NCI-H1048 (cell line): ENCODE results near the gene GZMM.

Experiments used
- DNase-seq: peaks from one replicate; lab custom pipeline; 2025; lab: John Stamatoyannopoulos, UW

The GZMM gene

DNA sequence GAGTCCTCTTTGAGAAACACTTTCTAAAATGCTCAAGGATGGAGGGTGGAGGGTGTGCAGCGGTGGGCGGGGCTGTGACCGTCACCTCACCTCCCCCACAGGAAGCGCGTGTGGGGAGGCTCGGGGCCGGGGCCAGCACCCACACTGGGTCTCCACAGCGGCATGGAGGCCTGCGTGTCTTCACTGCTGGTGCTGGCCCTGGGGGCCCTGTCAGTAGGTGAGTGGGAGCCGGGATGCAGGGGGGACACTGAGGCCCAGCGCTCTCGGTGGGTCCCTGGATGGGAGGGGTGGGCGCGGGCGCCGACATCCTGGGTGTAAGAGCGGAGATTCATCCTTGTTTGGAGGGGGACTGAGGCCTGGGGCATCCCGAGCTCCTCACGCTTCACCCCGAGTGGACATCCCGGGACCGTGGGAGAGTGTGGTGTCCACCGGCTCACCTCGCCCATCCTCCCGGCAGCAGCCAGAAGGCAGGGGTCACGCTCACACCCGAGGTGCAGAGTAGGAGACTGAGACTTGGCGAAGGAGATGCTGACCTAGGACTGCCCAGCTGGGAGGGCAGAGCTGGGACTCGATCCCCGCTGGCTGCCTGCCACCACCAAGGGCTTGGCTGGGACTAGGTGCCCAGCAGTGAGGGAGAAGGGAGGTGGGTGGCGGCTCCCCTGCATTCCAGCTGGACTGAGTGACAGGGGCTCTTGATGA, at the start of gene GZMM:
TSS of gene GZMM (plus strand) at position 144 of the 699 bp plus-strand sequence. CDS start at position 163, 19 bp downstream.
- DNase-seq, result no peak

DNA sequence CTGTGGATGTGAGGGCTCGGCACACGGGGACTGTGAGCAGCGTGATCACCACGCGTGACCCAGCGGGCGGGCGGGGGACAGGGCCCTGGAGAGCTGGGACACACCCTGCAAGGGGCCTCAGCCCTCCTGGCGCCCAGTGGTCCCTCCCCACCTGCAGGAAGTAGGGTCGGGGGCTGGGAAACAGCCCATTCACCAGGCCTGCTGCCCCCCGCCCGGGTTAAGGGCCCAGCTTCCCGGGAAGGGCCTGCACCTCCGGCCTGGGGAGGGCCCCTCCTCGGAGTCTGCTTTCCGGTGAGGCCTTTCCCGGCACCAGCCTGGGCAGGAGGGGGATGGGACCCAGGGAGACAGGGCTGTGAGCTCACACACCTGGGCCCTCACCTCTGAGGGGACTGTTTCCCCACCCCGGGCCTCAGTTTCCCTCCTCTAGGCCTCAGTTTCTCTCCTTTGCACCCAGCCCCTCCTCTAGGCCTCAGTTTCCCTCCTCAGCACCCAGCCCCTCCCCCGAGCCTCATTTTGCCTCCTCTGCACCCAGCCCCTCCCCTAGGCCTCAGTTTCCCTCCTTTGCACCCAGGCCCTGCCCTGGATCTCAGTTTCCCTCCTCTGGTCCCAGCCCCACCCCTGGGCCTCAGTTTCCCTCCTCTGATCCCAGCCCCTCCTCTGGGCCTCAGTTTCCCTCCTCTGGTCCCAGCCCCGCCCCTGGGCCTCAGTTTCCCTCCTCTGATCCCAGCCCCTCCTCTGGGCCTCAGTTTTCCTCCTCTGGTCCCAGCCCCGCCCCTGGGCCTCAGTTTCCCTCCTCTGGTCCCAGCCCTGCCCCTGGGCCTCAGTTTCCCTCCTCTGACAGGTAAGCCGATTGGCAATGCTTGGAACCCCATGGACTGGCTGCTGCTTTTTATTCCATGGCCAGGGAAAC, 49.4 kb upstream of the GZMM start:
- DNase-seq, result no peak

DNA sequence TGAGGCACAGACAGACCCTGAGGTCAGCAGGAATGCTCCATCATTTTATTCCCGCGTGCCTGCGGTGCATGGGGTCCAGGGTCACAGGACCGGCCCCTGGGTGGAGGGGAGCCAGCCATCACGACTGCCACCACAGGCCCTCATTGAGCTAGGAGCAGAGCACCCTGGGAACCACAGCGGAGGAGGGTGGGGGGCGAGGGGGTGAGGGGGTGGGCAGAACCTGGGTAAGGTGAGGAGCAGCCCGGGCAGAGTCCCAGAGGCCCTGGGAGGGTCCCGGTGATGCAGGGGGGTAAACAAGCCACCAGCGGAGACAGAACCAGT, 48.8 kb upstream of the GZMM start:
- no peak for DNase-seq

DNA sequence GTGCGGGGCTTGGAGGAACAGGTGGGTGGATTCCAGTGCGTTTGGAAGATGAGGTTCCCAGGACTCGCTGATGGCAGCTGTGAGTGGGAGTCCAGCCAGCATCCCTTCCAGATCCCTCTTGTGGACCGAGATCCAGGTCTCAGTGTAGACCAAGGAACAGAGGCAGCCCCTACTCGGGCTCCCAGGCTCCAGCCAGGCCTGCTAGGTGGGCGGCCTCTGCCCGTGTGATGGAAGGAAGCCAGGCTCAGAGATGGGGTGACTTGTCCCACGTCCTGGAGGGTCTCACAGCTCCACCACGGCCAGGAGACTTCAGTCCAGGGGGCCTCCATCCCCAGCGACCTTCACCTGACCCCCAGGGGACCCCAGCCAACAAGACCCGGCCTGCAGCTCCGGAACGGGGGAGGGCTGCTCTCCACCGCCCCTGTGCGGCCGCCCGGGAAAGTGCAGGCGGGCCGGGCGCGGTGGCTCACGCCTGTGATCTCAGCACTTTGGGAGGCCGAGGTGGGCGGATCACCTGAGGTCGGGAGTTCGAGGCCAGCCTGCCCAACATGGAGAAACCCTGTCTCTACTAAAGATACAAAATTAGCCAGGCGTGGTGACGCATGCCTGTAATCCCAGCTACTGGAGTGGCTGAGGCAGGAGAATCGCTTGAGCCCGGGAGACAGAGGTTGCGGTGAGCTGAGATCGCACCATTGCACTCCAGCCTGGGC, 48.3 kb upstream of the GZMM start:
- DNase-seq, result no peak

DNA sequence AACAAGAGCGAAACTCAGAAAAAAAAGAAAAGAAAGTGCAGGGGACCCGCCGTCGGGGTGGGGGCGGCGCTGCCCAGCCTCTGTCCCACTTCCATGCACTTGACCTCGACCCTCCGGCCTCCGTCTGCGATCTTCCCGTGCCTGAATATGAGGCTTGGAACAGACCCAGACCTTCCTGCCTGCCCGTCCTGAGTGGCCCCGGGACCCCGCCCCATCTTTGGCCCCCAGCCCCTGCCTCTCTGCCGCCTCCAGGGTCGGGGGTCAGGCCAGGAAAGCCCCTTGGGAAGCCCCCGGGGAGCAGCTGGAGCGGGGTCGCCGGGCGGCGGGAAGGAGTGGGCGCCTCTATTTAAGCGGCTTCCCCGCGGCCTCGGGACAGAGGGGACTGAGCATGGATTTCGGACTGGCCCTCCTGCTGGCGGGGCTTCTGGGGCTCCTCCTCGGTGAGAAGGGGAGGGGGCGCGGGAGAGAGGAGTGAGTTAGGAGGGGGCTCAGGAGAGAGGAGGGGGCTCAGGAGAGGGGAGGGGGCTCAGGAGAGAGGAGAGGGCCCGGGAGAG, 47.7 kb upstream of the GZMM start, which contains the start of gene MADCAM1:
TSS of gene MADCAM1 (plus strand) at position 375 of the 554 bp plus-strand sequence. CDS start at position 389, 14 bp downstream.
- DNase-seq, result no peak

DNA sequence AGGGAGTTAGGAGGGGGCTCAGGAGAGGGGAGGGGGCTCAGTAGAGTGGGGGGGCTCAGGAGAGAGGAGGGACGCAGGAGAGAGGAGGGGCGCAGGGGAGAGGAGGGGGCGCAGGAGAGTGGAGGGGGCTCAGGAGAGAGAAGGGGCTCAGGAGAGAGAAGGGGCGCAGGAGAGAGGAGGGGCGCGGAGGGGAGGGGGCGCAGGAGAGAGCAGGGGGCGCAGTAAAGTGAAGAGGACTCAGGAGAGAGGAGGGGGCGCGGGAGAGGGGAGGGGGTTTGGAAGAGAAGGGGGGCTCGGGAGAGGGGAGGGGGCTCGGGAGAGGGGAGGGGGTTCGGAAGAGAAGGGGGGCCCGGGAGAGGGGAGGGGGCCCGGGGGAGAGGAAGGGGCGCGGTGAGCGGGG, 46.9 kb upstream of the GZMM start:
- no peak for DNase-seq

DNA sequence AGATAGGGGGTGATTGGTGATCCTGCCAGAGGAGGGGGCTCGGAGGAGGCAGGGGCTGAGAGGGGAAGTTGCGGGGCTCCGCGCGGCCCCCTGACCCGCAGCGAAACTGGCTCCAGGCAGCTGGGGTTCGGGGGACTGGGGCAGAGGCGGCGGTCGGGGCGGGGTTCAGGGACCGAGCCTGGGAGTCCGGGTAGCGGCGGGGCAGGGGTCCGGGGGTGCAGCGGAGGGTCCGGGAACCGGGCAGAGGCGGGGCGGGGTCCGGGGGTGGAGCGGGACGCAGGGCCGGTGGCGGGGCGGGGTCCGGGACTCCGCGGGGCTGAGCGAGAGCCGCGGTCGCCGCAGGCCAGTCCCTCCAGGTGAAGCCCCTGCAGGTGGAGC, 46.4 kb upstream of the GZMM start:
- no peak for DNase-seq

DNA sequence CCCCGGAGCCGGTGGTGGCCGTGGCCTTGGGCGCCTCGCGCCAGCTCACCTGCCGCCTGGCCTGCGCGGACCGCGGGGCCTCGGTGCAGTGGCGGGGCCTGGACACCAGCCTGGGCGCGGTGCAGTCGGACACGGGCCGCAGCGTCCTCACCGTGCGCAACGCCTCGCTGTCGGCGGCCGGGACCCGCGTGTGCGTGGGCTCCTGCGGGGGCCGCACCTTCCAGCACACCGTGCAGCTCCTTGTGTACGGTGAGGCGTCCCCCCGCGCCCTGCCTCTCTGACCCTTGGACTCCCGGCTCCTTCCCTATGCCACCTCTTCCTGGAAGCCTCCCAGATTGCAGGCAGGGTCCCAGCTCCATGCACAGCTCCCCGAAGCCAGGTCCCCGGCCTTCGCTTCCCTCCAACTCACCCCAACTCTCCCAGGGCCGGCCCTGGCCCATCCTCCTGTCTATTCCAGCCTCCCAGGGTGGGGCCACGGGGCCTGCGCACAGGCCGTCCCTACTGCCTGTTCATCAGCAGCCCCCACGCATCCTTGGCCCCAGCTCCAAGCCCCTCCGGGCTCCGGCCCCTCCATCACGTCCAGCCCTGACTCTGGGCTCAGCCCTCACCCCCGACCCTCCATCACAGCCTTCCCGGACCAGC, 45.9 kb upstream of the GZMM start:
- no peak for DNase-seq

DNA sequence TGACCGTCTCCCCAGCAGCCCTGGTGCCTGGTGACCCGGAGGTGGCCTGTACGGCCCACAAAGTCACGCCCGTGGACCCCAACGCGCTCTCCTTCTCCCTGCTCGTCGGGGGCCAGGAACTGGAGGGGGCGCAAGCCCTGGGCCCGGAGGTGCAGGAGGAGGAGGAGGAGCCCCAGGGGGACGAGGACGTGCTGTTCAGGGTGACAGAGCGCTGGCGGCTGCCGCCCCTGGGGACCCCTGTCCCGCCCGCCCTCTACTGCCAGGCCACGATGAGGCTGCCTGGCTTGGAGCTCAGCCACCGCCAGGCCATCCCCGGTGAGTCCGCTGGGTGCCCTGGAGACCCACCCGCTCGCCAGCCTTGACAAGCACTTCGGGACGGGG, 45.4 kb upstream of the GZMM start:
- DNase-seq, result no peak

DNA sequence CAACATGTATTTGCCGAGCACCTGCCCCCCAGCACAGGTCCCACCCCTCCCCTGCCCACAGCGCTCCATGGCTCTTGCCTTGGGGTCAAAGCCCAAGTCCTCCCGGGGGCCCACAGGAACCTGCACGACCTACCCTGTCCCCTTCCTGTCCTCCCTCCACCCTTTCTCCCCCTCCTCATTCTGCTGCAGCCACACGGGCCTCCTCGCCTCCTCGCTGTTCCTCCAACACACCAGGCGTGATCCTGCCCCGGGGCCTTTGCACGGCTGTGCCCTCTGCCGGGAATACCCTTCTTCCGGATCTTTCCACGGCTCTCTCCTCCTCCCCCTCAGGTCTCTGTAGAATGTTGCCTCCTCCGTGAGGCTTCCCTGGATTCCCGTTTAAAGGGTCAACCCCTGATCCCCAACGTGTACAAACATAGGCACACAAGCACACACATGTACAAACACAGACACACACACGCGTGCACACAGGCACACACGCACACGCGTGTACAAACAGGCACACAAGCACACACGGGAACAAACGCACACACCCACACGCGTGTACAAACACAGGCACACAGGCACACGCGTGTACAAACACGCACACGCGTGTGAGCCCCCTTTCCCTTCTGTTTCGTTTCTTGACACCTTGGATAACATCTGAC, 44.8 kb upstream of the GZMM start:
- no peak for DNase-seq

DNA sequence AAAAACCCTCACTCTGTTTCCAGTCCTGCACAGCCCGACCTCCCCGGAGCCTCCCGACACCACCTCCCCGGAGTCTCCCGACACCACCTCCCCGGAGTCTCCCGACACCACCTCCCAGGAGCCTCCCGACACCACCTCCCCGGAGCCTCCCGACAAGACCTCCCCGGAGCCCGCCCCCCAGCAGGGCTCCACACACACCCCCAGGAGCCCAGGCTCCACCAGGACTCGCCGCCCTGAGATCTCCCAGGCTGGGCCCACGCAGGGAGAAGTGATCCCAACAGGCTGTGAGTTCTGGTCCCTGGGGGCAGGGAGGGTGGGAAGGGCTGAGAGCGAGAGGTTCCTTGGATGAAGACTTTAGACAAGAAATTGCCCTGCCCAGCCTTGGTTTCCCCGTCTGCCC, 42.2 kb upstream of the GZMM start:
- DNase-seq, result no peak

DNA sequence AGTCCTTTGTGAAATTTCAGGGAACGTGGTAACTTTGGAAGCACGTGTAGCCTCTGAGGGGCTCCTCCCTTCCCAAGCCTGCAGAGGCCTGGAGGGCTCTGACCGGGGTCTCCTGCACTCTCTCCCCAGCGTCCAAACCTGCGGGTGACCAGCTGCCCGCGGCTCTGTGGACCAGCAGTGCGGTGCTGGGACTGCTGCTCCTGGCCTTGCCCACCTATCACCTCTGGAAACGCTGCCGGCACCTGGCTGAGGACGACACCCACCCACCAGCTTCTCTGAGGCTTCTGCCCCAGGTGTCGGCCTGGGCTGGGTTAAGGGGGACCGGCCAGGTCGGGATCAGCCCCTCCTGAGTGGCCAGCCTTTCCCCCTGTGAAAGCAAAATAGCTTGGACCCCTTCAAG, 39.2 kb upstream of the GZMM start:
- no peak for DNase-seq

DNA sequence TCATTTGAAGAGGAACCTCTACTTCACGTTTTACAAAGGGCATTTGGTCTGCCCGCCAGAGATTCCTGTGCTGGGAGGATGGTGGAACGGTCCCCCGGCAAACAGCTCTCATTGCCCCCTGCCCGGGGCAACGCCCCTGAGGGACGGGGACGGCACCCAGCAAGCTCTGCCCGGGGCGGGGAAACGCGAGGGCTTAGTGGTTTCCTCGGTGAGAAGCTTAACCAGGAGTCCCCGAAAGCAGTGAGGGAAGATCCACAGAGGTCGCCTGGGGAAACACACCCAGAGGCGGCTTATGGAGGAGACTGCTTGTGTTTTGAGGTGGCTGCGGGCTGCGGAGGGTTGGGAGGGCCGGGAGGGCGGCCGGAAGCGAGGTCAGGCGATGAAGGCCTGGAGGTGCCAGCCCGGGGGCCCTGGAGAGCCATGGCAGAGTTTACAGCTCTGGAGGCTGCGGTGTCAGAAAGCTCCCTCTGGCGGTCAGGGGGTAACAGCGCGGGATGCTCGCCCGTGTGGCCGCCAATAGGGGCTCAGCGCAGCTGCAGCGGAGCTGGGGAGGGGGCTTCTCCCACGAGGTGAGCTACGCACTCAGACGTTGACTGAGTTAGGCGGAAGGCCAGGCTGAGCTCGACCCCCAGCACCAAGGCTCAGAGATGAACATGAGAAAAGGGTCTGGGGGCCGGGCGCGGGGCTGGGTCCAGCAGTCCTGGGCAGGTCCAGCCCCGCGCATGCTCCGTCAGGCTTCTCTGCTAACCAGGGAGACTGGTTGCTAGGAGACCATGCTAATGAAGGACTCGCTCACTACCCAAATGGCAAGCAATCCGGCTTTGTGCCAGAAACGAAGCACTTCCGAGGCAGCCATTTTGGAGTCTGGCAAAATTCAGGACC, 37.2 kb upstream of the GZMM start:
- peak; percentile 98 for DNase-seq

DNA sequence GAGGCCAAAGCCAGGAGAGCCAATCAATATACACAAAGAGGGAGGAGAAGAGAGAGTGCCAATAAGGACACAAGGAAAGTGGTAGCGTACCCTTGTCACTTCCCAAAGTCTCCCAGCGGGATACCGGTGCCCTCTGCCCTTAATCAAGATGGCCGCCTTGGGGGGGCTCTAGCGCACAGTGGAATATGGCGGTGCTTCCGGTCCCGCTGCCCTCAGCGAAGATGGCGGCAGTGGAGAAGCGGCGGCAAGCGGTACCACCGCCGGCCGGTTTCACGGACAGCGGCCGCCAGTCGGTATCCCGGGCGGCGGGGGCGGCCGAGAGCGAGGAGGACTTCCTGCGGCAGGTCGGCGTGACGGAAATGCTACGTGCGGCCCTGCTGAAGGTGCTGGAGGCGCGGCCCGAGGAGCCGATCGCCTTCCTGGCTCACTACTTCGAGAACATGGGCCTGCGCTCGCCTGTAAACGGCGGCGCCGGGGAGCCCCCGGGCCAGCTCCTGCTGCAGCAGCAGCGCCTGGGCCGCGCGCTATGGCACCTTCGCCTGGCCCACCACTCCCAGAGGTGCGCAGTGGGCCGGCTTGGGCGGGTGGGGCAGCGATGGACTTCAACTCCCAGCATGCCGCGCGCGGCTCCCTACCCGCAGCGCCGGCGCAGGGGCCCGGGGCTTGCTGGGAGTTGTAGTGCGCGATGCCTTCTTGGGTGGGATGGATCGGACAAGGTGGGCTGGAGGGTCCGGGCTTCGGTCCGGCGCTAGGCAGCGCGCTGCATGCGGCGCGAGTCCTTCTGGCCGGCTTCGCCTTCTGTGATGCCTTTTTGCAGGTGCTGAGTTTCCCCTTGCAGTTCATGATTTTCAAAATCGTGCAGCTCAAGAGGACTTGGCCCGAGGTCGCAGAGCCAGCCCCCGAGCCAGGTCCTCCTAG, 36.3 kb upstream of the GZMM start, which contains the start of gene TPGS1:
TSS of gene TPGS1 (plus strand) at position 212 of the 918 bp plus-strand sequence. CDS start at position 222, 10 bp downstream.
- peak; percentile 37 for DNase-seq

DNA sequence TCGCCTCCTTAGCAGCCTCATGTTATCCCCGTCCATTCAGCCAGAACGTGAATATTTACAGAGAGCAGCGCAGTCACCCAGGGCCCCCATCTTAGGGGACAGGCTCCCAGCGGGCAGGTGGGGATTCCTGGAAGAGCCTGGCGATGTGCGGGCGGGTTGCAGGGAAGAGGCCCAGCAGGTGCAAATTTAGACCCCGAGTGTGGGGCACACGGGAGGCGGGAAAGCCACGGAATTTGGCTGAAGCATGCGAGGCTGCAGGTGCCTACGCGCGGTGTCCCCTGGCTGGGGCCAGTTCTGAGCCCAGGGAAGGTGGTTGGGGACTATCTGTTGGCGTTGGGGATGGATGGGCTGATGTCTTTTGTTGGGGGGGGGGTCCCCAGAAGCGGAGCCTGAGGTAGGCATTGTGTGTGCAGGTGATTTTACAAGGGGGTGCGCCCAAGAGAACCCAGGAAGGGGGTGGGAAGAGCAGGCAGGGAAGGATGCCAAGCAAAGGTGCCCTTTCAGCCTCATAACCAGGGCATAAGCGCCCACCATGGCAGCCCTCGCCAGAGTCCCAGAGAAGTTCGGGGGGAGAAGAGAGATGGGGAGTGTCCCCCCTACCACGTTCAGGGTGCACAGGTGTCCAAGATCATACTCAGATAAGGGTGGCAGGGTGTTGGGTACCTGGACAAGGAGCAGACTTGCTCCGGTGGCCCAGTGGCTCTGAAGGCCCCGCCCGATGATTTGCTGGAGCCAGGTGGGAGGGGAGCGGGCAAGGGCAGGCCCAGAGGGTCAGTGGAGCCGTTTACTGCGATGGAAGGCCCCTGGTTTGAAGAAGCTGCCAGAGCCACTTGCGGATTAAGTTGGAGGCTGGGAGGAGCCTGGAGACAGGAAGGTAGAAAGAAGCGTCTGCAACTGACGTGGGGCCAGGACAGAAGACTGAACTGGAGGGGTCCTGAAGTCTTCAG, 35.4 kb upstream of the GZMM start:
- no peak for DNase-seq

DNA sequence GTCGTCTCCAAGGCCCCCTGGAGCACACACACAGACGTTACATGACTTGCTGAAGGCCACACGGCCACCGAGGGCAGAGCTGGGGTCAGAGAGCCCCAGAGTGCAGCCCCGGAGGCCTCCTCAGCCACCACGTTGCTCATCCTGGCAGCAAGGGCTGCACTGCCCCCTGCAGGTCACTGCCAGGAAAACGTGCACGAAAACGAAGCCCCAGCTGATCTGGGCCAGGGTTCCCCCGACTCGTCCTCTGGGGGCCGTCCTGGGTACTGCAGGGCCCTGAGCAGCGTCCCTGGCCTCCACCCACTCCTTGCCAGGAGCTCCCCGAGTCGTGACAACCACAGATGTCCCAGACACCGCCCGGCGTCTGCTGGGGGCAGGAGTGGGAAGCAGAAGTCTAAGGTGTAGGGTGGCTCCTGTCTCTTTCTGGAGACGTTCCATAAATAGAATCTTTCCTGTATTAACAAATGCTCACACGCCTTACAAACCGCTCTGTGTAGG, 33.2 kb upstream of the GZMM start:
- DNase-seq, result peak; percentile 56

DNA sequence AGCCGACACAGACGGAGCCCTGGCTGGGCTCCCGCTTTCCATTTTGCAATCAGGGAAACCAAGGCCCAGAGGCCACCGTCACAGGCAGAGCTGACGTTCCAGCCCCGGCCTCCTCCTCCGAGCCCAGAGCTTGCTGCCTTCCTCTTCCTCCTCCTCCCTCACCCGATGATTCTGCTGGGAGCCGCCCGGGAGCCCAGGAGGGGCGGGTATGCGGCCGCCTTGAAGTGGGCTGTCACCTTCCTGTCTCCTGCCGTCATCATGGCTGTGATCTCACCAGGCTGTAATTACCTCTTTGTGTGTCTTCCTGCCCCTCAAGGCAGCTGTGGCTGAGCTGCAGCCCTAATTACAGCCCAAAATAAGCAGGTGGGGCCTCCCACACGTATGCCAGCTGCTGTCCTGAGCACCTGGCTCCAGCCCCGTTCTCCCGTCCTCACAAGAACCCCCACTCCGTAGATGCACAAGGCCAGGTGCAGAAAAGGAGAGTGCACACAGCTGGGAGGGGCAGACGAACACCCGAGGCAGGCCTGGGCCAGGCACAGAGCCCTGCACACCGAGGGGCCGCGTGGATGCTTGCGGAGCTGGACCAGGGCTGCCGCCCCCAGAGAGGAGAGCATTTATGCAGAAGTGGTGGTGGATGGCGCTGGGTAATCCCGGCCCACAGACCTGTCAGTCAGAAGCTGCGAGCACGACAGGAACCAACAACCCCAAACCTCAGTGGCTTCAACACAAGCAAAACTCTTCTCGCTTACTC, 32.6 kb upstream of the GZMM start:
- no peak for DNase-seq
